HEK293 (cell line): ENCODE data around the gene BLOC1S2.

ENCODE experiments used
- CTCF ChIP-seq: fragments of 450-650 bp; formaldehyde crosslinking; IDR thresholded peaks from 2 replicates; pipeline ENCODE4 v1.5.1; 2016; ENCODE audit warnings: missing biosample characterization, missing genetic modification characterization
- GLI4 ChIP-seq: fragments of 450-650 bp; formaldehyde crosslinking; IDR thresholded peaks from 2 replicates; pipeline ENCODE4 v1.5.1; 2016; ENCODE audit warnings: missing biosample characterization, missing genetic modification characterization
- REST ChIP-seq: fragments of 450-650 bp; formaldehyde crosslinking; IDR thresholded peaks from 2 replicates; pipeline ENCODE4 v1.5.1; 2016; ENCODE audit warnings: missing biosample characterization, missing genetic modification characterization
- ZBTB49 ChIP-seq: fragments of 450-650 bp; formaldehyde crosslinking; IDR thresholded peaks from 2 replicates; pipeline ENCODE4 v1.5.1; 2016; ENCODE audit warnings: missing biosample characterization, missing genetic modification characterization, low read depth
- ZNF16 ChIP-seq: fragments of 450-650 bp; formaldehyde crosslinking; IDR thresholded peaks from 2 replicates; pipeline ENCODE4 v1.5.1; 2016; ENCODE audit warnings: low read depth, missing biosample characterization, missing genetic modification characterization
- ZNF274 ChIP-seq, 2 experiments: fragments of 200-500 bp in 1 of 2; fragments of 450-650 bp in 1 of 2; sonication (Bioruptor generic) in 1 of 2; formaldehyde crosslinking in 1 of 2; IDR thresholded peaks; 2 replicates each; pipeline versions ENCODE4 v1.5.1 to v1.6.1; 2014 to 2016; ENCODE audit warnings: borderline replicate concordance in 1 of 2, inconsistent platforms in 1 of 2, low read length in 1 of 2, missing biosample characterization in 1 of 2, missing genetic modification characterization in 1 of 2
- ZNF302 ChIP-seq: fragments of 450-650 bp; formaldehyde crosslinking; IDR thresholded peaks from 2 replicates; pipeline ENCODE4 v1.5.1; 2016; ENCODE audit warnings: missing biosample characterization, missing genetic modification characterization, low read depth
- ZNF335 ChIP-seq: fragments of 450-650 bp; formaldehyde crosslinking; conservative IDR thresholded peaks from 2 replicates; pipeline ENCODE4 v1.5.1; 2016; ENCODE audit warnings: missing biosample characterization, missing genetic modification characterization
- ZNF514 ChIP-seq: fragments of 450-650 bp; formaldehyde crosslinking; IDR thresholded peaks from 2 replicates; pipeline ENCODE4 v1.5.1; 2016; ENCODE audit warnings: missing biosample characterization, missing genetic modification characterization
- ZNF837 ChIP-seq: fragments of 450-650 bp; formaldehyde crosslinking; IDR thresholded peaks from 2 replicates; pipeline ENCODE4 v1.5.1; 2016; ENCODE audit warnings: missing biosample characterization, missing genetic modification characterization
- ZSCAN4 ChIP-seq: fragments of 450-650 bp; formaldehyde crosslinking; IDR thresholded peaks from 2 replicates; pipeline ENCODE4 v1.5.1; 2017; ENCODE audit warnings: missing biosample characterization, missing genetic modification characterization

- TF ChIP-seq ZNF837 (no peak), CTCF (tag by site-specific recombination) (no peak), ZNF274 (IDR thresholded peaks at IDR 0.05; ENCODE audit: low read length) (no peak), ZNF274 (tag by site-specific recombination; IDR thresholded peaks at IDR 0.05; ENCODE audit: borderline replicate concordance) (no peak), ZNF16 (tag by site-specific recombination) (no peak), ZNF302 (tag by site-specific recombination) (no peak), ZNF335 (no peak), GLI4 (tag by site-specific recombination) (no peak), ZNF514 (tag by site-specific recombination) (no peak), REST (tag by site-specific recombination) (no peak), ZSCAN4 (no peak), ZBTB49 (no peak)
Measured at GRCh38 chr10:100334762-100335161, 48.3 kb upstream of the BLOC1S2 start.
